ENCODE results near the gene FBXO21. TPM values are rescaled to one million over a fixed set of nuclear protein-coding genes. Genes with fewer than 3 reads are reported as not detected.
A peak's percentile ranks its signal among the peaks of the same experiment; 100 is the strongest.

Gene FBXO21
- total and polyA plus RNA-seq, 8 donors: 9.0 to 42.4 (median 24.8) TPM

DNA sequence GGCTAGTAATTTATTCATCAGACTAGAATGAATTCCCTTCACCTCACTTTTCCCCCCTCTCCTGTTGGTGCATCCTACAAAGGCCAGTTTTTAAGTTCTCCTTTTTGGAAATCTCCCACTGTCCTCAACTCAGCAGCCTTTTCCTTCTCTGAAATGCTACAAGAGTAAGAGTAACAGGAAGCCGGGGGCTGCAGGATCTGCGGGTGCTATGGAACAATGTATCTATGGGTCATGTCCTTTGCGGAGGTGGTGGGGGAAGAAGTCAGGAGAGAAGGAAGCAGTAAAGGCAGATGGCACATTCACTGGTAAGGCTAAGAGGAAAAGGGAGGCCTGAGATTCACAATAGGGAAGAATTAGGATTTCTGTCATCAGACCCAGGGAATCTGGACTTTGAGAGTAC lies 68.8 kb downstream of the FBXO21 start:
- Histone ChIP-seq H3K4me3 (no peak overlapping the region), H3K27me3 (no peaks in the 10 kb centered on the region), H3K9me3 (no peaks in the 10 kb centered on the region), H3K27ac (no peak overlapping the region), H3K4me1 (no peaks in the 10 kb centered on the region), H3K36me3 (no peaks in the 10 kb centered on the region)
- ATAC-seq (no peak), DNase-seq (no peak), FAIRE-seq (no peak)
- WGBS, 2 donors: 84 to 89% methylated on average over 3 of the region's 3 CpGs
- TF ChIP-seq, protein P1, sequence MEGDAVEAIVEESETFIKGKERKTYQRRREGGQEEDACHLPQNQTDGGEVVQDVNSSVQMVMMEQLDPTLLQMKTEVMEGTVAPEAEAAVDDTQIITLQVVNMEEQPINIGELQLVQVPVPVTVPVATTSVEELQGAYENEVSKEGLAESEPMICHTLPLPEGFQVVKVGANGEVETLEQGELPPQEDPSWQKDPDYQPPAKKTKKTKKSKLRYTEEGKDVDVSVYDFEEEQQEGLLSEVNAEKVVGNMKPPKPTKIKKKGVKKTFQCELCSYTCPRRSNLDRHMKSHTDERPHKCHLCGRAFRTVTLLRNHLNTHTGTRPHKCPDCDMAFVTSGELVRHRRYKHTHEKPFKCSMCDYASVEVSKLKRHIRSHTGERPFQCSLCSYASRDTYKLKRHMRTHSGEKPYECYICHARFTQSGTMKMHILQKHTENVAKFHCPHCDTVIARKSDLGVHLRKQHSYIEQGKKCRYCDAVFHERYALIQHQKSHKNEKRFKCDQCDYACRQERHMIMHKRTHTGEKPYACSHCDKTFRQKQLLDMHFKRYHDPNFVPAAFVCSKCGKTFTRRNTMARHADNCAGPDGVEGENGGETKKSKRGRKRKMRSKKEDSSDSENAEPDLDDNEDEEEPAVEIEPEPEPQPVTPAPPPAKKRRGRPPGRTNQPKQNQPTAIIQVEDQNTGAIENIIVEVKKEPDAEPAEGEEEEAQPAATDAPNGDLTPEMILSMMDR (IDR thresholded peaks at IDR 0.05): no peak
- intact Hi-C loops (cut with DNase I): loop anchor here in 1 of 3 donors (5.0 kb wide), 1 partner anchor 94 kb away; no protein-coding TSS in a partner anchor

DNA sequence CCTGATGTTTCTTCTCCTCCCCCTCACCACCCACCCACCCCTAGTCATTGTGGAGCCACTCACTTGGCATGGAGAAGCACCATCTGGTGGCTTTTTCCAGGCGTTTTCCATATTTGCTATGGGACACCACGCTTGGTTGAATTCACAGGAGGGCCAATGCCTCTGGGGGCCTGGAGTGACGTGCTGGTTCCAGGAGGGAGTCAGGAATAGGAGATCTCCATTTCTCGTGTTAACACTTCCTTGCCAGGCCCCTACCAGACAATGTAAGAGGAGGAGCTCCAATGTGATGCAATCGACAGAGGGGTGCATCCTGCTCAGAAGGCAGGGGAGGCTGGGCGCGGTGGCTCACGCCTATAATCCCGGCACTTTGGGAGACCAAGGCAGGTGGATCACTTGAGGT lies 69.5 kb downstream of the FBXO21 start:
- H3K27me3 ChIP-seq: no peaks in the 10 kb centered on the region
- no peaks in the 10 kb centered on the region for H3K36me3 ChIP-seq
- ATAC-seq: no peak
- no peaks in the 10 kb centered on the region for H3K9me3 ChIP-seq
- WGBS, 2 donors: 68 to 72% methylated on average over 9 of the region's 9 CpGs
- TF ChIP-seq, protein P1 (IDR thresholded peaks at IDR 0.05): no peak
- DNase-seq: no peak
- intact Hi-C loops (cut with DNase I): loop anchor here in 1 of 3 donors (5.0 kb wide), 1 partner anchor 93 kb away; no protein-coding TSS in a partner anchor
- no peak for FAIRE-seq
- no peak overlapping the region for H3K4me3 ChIP-seq
- H3K4me1 ChIP-seq: no peaks in the 10 kb centered on the region
- H3K27ac ChIP-seq: no peak overlapping the region

DNA sequence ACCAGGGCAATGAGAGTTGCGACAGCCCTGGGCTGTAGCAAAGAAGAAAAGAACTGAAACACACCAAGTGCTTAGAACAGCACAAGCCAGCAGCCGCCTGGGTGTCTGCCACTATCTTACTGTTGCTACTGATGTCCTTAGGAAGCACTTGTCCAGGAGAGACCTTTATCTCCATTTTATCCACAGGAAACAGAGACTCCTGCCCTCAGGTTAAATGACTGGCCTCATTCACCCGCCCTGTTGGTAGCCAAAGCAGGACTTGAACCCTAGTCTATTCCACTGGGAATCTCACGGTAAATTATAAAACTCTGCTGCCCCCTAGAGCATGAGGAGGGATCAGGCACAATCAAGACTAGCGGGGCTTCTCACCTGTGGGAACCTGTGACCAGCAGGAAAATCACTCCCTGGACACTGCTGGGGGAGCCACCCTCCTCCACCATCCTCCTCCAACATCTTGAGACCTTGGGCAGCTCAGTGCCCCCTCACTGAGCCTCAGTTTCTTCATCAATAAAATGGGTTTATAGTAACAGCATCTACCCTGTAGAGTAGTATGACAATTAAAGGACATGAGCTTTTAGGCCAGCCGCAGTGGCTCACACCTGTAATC lies 70.6 kb downstream of the FBXO21 start:
- FAIRE-seq: no peak
- H3K4me3 ChIP-seq: no peak overlapping the region
- peak in 1 of 6 donors; percentile 60 for DNase-seq
- no peak overlapping the region for H3K27ac ChIP-seq
- no peaks in the 10 kb centered on the region for H3K27me3 ChIP-seq
- intact Hi-C loops (cut with DNase I): loop anchor here (2.0 to 10.0 kb wide), 3 partner anchors 92 to 95 kb away; no protein-coding TSS in a partner anchor
- 41 to 53% methylated on average over 6 of the region's 6 CpGs for WGBS, 2 donors
- TF ChIP-seq, protein P1 (IDR thresholded peaks at IDR 0.05): peak; percentile 52 to 80 (median 66)
- H3K4me1 ChIP-seq: peaks cover 0 to 6% (median 5%) of the 10 kb centered on the region in 3 donors
- H3K36me3 ChIP-seq: no peaks in the 10 kb centered on the region
- peak; percentile 36 to 72 (median 62) for ATAC-seq
- no peaks in the 10 kb centered on the region for H3K9me3 ChIP-seq

DNA sequence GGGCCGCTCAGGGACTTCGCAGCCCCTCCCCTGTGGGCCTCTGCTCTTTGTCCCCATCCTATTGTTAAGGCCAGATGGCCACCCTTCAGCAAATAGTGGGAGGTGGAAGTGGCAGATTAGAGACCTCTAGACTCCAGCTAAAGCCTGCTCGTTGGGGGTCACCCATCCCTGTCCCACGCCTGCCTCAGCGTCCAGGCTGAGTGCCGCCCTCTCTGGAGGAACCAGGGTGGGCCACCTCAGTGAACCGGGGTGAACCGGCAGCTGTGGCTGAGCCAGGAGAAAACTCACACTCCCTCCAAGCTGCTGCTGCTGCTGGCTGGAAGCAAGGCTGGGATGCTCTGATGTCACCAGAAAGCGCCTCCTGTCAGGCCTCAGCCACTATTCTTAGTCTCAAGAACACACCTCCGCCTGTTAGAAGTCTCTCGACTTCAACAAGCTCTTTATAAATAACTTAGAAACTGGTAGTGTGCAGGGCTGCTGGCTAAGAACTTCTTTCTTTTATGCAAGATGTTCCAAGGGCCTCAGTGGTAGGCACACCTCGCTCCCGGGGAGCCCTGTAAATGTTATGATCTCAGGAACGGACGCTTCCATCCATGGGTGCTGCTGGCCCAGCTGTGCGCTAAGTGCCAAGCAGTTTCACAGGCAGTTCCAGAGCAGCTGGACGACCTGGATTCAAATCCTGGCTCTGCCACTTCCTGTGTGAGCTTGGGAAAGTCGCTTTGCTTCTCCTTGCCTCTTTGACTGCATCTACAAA lies 71.3 kb downstream of the FBXO21 start:
- intact Hi-C loops (cut with DNase I): loop anchor here in 2 of 3 donors (2.0 to 10.0 kb wide), 2 partner anchors 92 to 94 kb away; no protein-coding TSS in a partner anchor
- Histone ChIP-seq H3K27ac (no peak overlapping the region), H3K4me1 (peaks cover 5 to 9% (median 5%) of the 10 kb centered on the region in 3 donors), H3K36me3 (no peaks in the 10 kb centered on the region), H3K4me3 (no peak overlapping the region), H3K9me3 (no peaks in the 10 kb centered on the region), H3K27me3 (no peaks in the 10 kb centered on the region)
- TF ChIP-seq, protein P1 (IDR thresholded peaks at IDR 0.05): no peak
- peak in 1 of 6 donors; percentile 53 for DNase-seq
- FAIRE-seq: no peak
- no peak for ATAC-seq
- WGBS, 2 donors: 74 to 78% methylated on average over 18 of the region's 18 CpGs

Measured in pancreas (tissue), 10 donors.